ENCODE data around the gene PCDHGA7.
"Not testable (repeated sequence)": the region's sequence is repeated elsewhere in the genome, so short reads cannot be mapped to it uniquely, and the experiment has no call there.

PCDHGA7 gene

GRCh38 chr5:141366016-141366896 is 16.3 kb upstream of the PCDHGA7 start:
- DNase-seq (ENCODE audit: low read depth in 2 of 2) = no peak

GRCh38 chr5:141369994-141370848 is 12.3 kb upstream of the PCDHGA7 start, which contains the start of gene PCDHGB3:
Gene PCDHGB3 (plus strand): TSS chr5:141370242. CDS start chr5:141370395, 153 bp downstream.
- DNase-seq (ENCODE audit: low read depth in 2 of 2) = no peak

- no peak for DNase-seq (ENCODE audit: low read depth in 2 of 2)
Observed at GRCh38 chr5:141371572-141372475, 10.7 kb upstream of the PCDHGA7 start.

- no peak for DNase-seq (ENCODE audit: low read depth in 2 of 2)
Observed at GRCh38 chr5:141373673-141374317, 8.7 kb upstream of the PCDHGA7 start, which contains the start of gene PCDHGA6. Gene PCDHGA6 (plus strand): TSS chr5:141373891. CDS start chr5:141374084, 193 bp downstream.

GRCh38 chr5:141374627-141375026 is 7.9 kb upstream of the PCDHGA7 start:
- no peak for DNase-seq (ENCODE audit: low read depth in 2 of 2)

- not testable (repeated sequence) for DNase-seq (ENCODE audit: low read depth in 2 of 2)
Observed at GRCh38 chr5:141375444-141376155, 6.9 kb upstream of the PCDHGA7 start.

- no peak for DNase-seq (ENCODE audit: low read depth in 2 of 2)
Observed at GRCh38 chr5:141383345-141383744, 803 bp downstream of the PCDHGA7 start.

- DNase-seq (ENCODE audit: low read depth in 2 of 2) = no peak
Observed at GRCh38 chr5:141384471-141385267, 2.1 kb downstream of the PCDHGA7 start.

- DNase-seq (ENCODE audit: low read depth in 2 of 2) = not testable (repeated sequence)
Observed at GRCh38 chr5:141387557-141388311, 5.2 kb downstream of the PCDHGA7 start, which contains the start of gene PCDHGB4. Gene PCDHGB4 (plus strand): TSS chr5:141387698. CDS start chr5:141387885, 187 bp downstream.

- DNase-seq (ENCODE audit: low read depth in 2 of 2) = no peak
Observed at GRCh38 chr5:141388661-141389060, 6.1 kb downstream of the PCDHGA7 start.

- no peak for DNase-seq (ENCODE audit: low read depth in 2 of 2)
Observed at GRCh38 chr5:141389153-141390042, 6.9 kb downstream of the PCDHGA7 start.

- no peak for DNase-seq (ENCODE audit: low read depth in 2 of 2)
Observed at GRCh38 chr5:141392429-141393198, 10.1 kb downstream of the PCDHGA7 start, which contains the start of gene PCDHGA8. Gene PCDHGA8 (plus strand): TSS chr5:141392633. CDS start chr5:141392814, 181 bp downstream.

GRCh38 chr5:141393267-141393666 is 10.7 kb downstream of the PCDHGA7 start:
- DNase-seq (ENCODE audit: low read depth in 2 of 2) = no peak

GRCh38 chr5:141394401-141395187 is 12.1 kb downstream of the PCDHGA7 start:
- DNase-seq (ENCODE audit: low read depth in 2 of 2) = not testable (repeated sequence)

GRCh38 chr5:141397756-141398551 is 15.4 kb downstream of the PCDHGA7 start, which contains the start of gene PCDHGB5:
Gene PCDHGB5 (plus strand): TSS chr5:141397947. CDS start chr5:141398128, 181 bp downstream.
- not testable (repeated sequence) for DNase-seq (ENCODE audit: low read depth in 2 of 2)
